UCSD-AML1 (cell line): ENCODE data around the gene WFDC11.
"Not testable (repeated sequence)": the region's sequence is repeated elsewhere in the genome, so short reads cannot be mapped to it uniquely, and the experiment has no call there.

Experiments
- DNase-seq: peaks from one replicate; lab custom pipeline; 2025; ENCODE audit not compliant: unreplicated experiment; lab: John Stamatoyannopoulos, UW

The WFDC11 gene

GRCh38 chr20:45670139-45670538, at the start of gene WFDC11:
Gene WFDC11 (minus strand): TSS chr20:45670239. CDS start chr20:45650600, 19,639 bp downstream.
- no peak for DNase-seq

GRCh38 chr20:45716141-45716688, 46.2 kb upstream of the WFDC11 start:
- not testable (repeated sequence) for DNase-seq

GRCh38 chr20:45704969-45705637, 35.1 kb upstream of the WFDC11 start, which contains the start of gene WFDC10B:
Gene WFDC10B (minus strand): TSS chr20:45705019. CDS start chr20:45685992, 19,027 bp downstream.
- DNase-seq, result no peak

GRCh38 chr20:45701873-45702272, 31.8 kb upstream of the WFDC11 start, which contains the start of gene WFDC13:
Gene WFDC13 (plus strand): TSS chr20:45702038. CDS start chr20:45702124, 86 bp downstream.
- no peak for DNase-seq

- no peak for DNase-seq
Measured at GRCh38 chr20:45701104-45701503, 31.1 kb upstream of the WFDC11 start.

GRCh38 chr20:45695496-45695895, 25.5 kb upstream of the WFDC11 start:
- DNase-seq, result no peak

- not testable (repeated sequence) for DNase-seq
Measured at GRCh38 chr20:45693346-45693745, 23.3 kb upstream of the WFDC11 start.

- DNase-seq, result no peak
Measured at GRCh38 chr20:45685896-45686295, 15.9 kb upstream of the WFDC11 start.

GRCh38 chr20:45679650-45680049, 9.6 kb upstream of the WFDC11 start:
- DNase-seq, result no peak

- no peak for DNase-seq
Measured at GRCh38 chr20:45672765-45673164, 2.7 kb upstream of the WFDC11 start.

GRCh38 chr20:45657038-45657437, 13.0 kb downstream of the WFDC11 start:
- not testable (repeated sequence) for DNase-seq

- not testable (repeated sequence) for DNase-seq
Measured at GRCh38 chr20:45651726-45652125, 18.3 kb downstream of the WFDC11 start.

GRCh38 chr20:45649312-45649863, 20.7 kb downstream of the WFDC11 start:
- DNase-seq, result no peak

- no peak for DNase-seq
Measured at GRCh38 chr20:45647441-45648050, 22.5 kb downstream of the WFDC11 start.

GRCh38 chr20:45646875-45647274, 23.2 kb downstream of the WFDC11 start:
- DNase-seq, result no peak

GRCh38 chr20:45645869-45646268, 24.2 kb downstream of the WFDC11 start:
- not testable (repeated sequence) for DNase-seq

- not testable (repeated sequence) for DNase-seq
Measured at GRCh38 chr20:45641076-45641475, 29.0 kb downstream of the WFDC11 start.

- DNase-seq, result no peak
Measured at GRCh38 chr20:45639687-45640086, 30.4 kb downstream of the WFDC11 start.

- DNase-seq, result no peak
Measured at GRCh38 chr20:45636513-45636912, 33.5 kb downstream of the WFDC11 start.

- DNase-seq, result no peak
Measured at GRCh38 chr20:45631184-45631583, 38.9 kb downstream of the WFDC11 start, which contains the start of gene WFDC9. Gene WFDC9 (minus strand): TSS chr20:45631284. CDS start chr20:45610181, 21,103 bp downstream.

GRCh38 chr20:45630371-45630770, 39.7 kb downstream of the WFDC11 start:
- no peak for DNase-seq
